ENCODE data around the gene DNAAF5.

The DNAAF5 gene

GRCh38 chr7:767941-768731, 41.6 kb downstream of the DNAAF5 start:
- H3K4me3 ChIP-seq (ENCODE audit: control insufficient read depth, low read depth, low read length), result no peak overlapping the region
- TF ChIP-seq CTCF (IDR thresholded peaks at IDR 0.05; ENCODE audit: control insufficient read depth, insufficient read depth, low read depth, low read length, missing control alignments), result no peak
- peak; percentile 17 for DNase-seq (ENCODE audit: low read depth)

- DNase-seq (ENCODE audit: low read depth), result no peak
- TF ChIP-seq CTCF (IDR thresholded peaks at IDR 0.05; ENCODE audit: control insufficient read depth, insufficient read depth, low read depth, low read length, missing control alignments), result no peak
- H3K4me3 ChIP-seq (ENCODE audit: control insufficient read depth, low read depth, low read length), result no peak overlapping the region
These were observed 42.5 kb downstream of the DNAAF5 start for GRCh38 chr7:768881-769504.

GRCh38 chr7:770336-770735, 43.8 kb downstream of the DNAAF5 start:
- no peak for DNase-seq (ENCODE audit: low read depth)
- H3K4me3 ChIP-seq (ENCODE audit: control insufficient read depth, low read depth, low read length), result no peak overlapping the region
- TF ChIP-seq CTCF (IDR thresholded peaks at IDR 0.05; ENCODE audit: control insufficient read depth, insufficient read depth, low read depth, low read length, missing control alignments), result no peak

GRCh38 chr7:770741-771166, 44.3 kb downstream of the DNAAF5 start:
- no peak overlapping the region for H3K4me3 ChIP-seq (ENCODE audit: control insufficient read depth, low read depth, low read length)
- no peak for DNase-seq (ENCODE audit: low read depth)
- TF ChIP-seq CTCF (IDR thresholded peaks at IDR 0.05; ENCODE audit: control insufficient read depth, insufficient read depth, low read depth, low read length, missing control alignments), result no peak

GRCh38 chr7:771234-772004, 44.9 kb downstream of the DNAAF5 start:
- DNase-seq (ENCODE audit: low read depth), result no peak
- TF ChIP-seq CTCF (IDR thresholded peaks at IDR 0.05; ENCODE audit: control insufficient read depth, insufficient read depth, low read depth, low read length, missing control alignments), result no peak

GRCh38 chr7:772005-772294, 45.5 kb downstream of the DNAAF5 start:
- TF ChIP-seq CTCF (IDR thresholded peaks at IDR 0.05; ENCODE audit: control insufficient read depth, insufficient read depth, low read depth, low read length, missing control alignments), result no peak
- no peak for DNase-seq (ENCODE audit: low read depth)

More at GRCh38 chr7:771234-772004, 44.9 kb downstream of the DNAAF5 start:
- H3K4me3 ChIP-seq (ENCODE audit: control insufficient read depth, low read depth, low read length), result no peak overlapping the region

More at GRCh38 chr7:772005-772294, 45.5 kb downstream of the DNAAF5 start:
- no peak overlapping the region for H3K4me3 ChIP-seq (ENCODE audit: control insufficient read depth, low read depth, low read length)
